Posterior vena cava (tissue), 2 donors: ENCODE data around the gene NCOA3. TPM values are rescaled to one million over a fixed set of nuclear protein-coding genes. Genes with fewer than 3 reads are reported as not detected.

ENCODE experiments used
- DNase-seq: peaks from one replicate; pipeline ENCODE4 v3.0.0-alpha.2; 2020; ENCODE audit warnings: low spot score
- intact Hi-C, 2 donors: fragments of 100-400 bp; cut with DNase I; formaldehyde crosslinking; loops; one replicate each; pipeline versions ENCODE4 v1.14.1 to v1.14.2; 2022 to 2023
- total RNA-seq, 2 donors: library from RNA; stranded (reverse); fragmentation: NEBNext Ultra II Directional; extraction: Animal tissue kit (Norgen Biotek cat#: 25700); gene quantifications; one replicate each; pipeline ENCODE4 v1.2.1, GENCODE V29; 2021
- donor health status: DM: yes; HTN: yes; CAD: no.
- donor health status: DM: yes; HTN: yes; CAD: no.

Gene NCOA3
- total RNA-seq, 2 donors from 2014 or later: 39.0 to 46.6 TPM

DNA sequence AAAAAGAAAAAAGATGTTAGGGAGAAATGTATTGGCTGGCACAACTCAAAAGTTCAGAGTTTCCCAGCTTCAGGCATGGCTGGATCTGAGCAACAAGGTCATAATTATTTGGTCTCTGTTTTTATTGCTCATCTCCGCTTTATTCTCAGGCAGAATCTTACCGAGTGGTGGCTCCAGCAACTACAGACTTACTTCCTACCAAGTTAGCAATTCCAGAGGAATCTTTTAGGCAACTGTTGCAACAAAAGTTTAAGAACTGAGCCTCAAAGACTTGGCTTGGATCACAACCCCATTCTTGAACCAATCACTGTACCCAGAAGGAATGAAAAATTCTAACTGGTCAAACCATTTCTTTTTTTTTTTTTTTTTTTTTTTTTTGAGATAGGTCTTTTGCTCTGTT is 35.5 kb upstream of the NCOA3 start:
- intact Hi-C loops: no loop called here
- DNase-seq: no peak

DNA sequence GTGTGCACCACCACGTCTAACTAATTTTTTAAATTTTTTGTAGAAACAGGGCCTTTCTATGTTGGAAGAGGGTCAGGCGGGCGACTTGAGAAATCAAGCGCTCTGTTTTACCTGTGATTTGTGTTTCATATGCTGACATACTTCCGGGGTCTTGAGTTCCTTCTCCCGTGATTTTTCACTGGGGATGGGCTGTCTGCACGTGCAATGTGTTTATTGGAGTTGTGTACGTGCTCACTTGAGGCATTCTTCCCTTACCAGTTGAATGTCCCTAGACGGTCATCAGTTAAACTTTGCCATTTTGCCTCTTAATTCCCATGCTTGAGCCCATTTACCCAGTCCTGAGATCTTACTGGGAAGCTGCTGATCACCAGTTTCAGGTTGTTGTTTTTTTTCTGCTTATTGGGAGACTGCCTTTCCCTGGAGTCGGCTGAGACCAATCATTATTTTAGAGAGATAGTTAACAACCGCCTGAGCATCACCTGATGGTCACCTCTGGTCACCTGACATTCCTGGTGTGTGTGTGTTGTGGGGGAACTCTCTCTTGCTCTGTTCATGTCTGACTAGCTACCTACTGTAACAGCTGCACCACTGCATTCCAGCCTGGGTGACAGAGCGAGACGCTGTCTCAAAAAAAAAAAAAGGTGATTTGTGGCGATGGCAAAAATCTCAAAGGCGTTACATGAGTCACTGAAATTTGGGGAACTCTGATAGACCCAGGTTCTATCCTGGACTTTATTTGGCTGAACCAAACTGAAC is 34.8 kb upstream of the NCOA3 start:
- no peak for DNase-seq
- intact Hi-C loops: no loop called here

DNA sequence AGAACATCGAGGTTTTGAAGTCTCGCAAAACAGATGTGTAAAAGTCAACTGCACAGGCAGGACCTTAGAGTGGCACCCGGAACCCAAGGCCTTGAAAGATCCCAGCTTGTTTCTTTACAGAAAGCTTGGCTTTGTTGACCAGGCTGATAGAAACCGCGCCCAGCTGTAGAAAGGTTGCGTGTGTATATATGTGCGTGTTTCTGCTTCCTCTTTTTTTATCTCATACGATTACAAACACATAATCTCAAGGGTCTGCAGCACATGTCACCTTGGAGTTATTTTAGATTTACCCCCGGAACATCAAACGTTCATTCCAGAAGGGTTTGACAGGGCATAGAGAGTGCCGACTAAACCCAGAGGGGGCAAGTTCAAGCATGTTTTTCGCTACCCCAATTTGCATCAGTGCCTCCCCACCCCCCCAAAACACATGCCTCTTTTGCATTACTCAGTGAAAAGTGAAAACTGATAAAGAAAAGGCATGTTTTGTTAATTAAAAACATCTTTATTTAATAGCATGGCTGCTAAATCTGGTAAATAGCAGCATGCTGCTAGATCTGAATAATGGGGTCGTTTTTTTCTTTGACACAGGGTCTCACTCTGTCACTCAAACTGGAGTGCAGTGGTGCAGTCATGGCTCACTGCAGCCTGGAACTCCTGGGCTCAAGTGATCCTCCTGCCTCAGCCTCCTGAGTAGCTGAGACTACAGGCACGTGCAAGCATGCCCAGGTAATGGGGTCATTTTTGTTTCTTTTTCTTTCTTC is 33.2 kb upstream of the NCOA3 start:
- DNase-seq: peak; percentile 29
- intact Hi-C loops: no loop called here

DNA sequence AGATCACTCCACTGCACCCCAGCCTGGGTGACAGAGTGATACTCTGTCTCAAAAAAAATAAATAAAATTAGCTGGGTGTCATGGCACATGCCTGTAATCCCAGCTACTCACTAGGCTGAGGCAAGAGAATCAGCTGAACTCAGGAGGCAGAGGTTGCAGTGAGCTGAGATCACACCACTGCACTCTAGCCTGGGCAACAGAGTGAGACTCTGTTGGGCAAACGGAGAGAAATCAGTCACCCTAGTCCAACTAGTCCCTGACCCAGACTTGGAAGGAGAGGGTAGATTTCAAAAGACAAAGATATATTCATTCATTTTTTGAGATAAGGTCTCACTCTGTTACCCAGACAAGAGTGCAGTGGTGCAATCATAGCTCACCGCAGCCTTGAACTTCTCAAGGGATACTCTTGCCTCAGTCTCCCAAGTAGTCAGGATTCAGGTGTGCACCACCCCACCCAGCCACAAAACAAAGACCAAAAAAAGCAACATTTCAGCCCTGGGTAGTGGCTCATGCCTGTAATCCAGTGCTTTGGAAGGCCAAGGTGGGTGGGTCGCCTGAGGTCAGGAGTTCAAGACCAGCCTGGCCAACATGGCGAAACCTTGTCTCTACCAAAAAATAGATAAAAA is 26.2 kb upstream of the NCOA3 start:
- intact Hi-C loops: no loop called here
- no peak for DNase-seq

DNA sequence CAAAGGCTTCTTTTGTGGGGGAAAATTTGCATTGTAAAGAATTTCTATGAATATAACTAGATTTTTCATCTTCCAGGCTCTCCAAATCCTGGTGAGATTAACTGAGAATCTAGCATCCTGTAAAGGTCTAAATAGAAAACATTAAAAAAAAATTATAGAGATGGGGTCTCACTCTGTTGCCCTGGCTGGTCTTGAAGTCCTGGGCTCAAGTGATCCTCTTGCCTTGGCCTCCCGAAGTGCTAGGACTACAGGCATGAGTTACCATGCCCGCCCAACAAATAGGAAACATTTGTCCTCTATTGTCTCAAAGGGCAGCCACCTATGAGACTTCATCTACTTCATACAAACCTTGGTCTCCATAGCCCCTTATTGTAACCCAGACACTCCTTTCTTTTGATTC is 25.2 kb upstream of the NCOA3 start:
- intact Hi-C loops: no loop called here
- DNase-seq: no peak

DNA sequence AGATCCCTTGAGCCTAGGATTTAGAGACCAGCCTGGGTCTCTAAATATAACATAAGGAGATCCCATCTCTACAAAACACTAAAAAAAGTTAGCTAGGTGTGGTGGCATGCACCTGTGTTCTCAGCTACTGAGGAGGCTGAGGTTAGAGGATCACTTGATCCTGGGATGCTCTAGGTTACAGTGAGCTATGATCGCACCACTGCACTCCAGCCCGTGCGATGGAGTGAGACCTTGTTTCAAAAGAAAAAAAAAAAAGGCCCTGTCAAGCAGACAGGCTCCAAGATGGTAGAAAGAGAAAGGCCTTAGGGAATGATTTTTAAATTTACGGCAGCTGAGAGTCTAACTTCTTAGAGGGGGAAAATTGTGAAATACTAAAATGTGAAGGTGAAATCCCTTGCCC is 22.6 kb upstream of the NCOA3 start:
- intact Hi-C loops: no loop called here
- DNase-seq: no peak

DNA sequence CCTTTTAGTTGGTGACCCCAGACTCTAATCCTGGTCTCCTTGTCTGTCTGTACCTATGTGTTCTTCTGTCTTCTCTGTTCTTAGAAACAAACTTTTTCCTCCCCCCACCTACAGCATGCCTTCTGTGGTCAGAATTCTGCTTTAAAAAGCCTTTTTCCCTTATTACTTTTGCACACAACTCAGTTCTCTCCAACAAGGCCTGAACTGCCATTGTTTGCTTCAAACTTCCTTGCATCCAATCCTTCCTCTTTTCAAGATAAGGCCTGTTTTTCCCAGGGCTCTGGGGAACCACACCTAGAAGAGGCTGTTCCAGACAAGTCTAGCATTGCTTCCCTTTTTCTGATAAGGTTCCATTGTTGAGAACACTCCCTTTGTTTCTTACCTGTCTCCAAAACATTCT is 22.2 kb upstream of the NCOA3 start:
- DNase-seq: no peak
- intact Hi-C loops: no loop called here

DNA sequence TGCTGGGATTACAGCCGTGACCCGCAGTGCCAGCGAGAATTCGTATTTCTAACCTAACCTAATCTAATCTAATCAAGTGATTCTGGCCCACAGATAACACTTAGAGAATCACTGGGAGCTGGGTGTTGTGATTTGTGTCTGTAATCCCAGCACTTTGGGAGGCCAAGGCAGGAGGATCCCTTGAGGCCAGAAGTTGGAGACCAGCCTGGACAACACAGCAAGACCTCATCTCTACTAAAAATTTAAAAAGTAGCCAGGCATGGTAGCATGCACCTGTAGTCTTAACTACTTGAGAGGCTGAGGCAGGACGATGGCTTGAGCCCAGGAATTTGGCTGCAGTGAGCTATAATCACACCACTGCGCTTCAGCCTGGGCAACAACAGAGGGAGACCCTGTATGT is 21.4 kb upstream of the NCOA3 start:
- DNase-seq: no peak
- intact Hi-C loops: no loop called here

DNA sequence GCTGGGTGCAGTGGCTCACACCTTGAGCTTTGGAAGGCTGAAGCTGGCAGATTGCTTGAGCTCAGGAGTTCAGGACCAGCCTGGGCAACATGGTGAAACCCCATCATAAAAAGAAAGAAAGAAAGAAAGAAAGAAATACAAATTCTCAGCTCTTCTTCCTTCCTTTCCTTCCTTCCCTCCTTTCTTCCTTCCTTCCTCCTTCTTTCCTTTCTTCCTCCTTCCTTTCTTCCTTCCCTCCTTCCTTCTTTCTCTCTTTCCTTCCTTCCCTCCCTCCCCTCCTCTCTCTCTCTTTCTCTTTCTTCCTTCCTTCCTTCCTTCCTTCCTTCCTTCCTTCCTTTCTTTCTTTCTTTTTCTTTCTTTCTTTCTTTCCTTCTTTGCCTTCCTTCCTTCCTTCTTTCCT is 21.0 kb upstream of the NCOA3 start:
- DNase-seq: no peak
- intact Hi-C loops: no loop called here

DNA sequence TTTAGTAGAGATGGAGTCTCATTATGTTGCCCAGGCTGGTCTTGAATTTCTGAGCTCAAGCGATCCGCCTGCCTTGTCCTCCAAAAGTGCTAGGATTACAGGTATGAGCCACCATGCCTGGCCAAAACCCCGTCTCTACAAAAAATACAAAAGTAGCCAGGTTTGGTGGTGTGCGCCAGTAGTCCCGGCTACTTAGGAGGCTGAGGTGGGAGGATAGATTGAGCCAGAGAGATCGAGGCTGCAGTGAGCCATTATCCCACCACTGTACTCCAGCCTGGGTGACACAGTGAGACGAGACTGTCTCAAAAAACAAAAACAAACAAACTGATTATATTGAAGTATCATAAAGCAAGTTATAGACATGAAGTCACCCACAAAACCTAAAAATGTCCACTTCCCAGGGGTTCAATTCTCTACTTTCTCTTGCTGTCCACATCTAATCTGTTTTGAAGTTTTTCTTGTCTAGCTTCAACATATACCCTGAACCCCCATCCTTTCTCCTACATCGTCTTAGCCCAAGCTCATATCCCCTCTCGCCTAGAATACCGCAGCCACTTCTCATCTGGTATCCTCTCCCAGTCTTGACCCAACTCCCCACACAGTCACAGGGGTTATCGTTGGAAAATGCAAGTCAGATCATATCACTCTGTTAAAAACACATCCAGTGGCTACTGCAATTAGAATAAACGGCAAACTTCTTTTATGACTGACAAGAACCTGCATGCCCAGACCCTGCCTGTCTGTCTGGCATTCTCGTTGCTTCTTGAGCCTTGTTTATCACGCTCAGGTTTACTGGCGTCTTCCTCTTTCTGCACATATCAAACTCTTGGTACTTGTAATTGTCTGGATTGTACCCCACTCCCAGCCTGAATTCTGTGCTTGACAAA is 20.1 kb upstream of the NCOA3 start:
- intact Hi-C loops: no loop called here
- DNase-seq: no peak

DNA sequence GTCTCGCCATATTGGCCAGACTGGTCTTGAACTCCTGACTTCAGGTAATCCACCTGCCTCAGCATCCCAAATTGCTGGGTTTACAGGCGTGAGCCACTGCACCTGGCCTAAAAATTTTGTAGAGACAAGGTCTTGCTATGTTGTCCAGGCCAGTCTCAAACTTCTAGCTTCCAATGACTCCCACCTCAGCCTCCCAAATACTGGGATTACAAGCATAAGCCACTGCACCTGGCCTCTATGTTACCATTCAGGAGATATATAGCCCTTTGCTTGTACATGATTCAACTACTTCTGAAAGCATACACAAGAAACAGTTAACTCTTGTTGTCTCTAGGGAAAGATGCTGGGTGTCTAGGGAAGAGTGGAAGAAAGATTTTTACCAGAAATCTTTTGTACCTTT is 19.0 kb upstream of the NCOA3 start:
- intact Hi-C loops: no loop called here
- DNase-seq: no peak

DNA sequence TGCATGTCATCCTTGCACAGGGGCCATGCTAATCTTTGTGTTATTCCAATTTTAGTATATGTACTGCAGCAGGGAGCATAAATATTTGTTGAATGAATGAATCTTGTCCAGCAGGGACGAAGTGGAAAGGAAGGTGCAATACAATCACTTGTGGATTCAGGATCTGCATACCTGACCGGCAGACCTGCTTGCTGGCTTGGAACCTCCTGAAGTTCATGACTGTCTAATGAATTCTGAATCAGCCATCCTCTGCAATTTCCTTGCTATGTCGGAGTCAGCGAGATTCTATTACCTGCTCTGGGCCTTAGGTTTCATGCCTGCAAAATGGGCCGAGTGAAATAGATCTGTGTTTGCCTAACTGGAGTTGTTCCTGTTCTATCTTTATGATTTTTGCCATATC is 17.4 kb upstream of the NCOA3 start:
- intact Hi-C loops: no loop called here
- DNase-seq: no peak

DNA sequence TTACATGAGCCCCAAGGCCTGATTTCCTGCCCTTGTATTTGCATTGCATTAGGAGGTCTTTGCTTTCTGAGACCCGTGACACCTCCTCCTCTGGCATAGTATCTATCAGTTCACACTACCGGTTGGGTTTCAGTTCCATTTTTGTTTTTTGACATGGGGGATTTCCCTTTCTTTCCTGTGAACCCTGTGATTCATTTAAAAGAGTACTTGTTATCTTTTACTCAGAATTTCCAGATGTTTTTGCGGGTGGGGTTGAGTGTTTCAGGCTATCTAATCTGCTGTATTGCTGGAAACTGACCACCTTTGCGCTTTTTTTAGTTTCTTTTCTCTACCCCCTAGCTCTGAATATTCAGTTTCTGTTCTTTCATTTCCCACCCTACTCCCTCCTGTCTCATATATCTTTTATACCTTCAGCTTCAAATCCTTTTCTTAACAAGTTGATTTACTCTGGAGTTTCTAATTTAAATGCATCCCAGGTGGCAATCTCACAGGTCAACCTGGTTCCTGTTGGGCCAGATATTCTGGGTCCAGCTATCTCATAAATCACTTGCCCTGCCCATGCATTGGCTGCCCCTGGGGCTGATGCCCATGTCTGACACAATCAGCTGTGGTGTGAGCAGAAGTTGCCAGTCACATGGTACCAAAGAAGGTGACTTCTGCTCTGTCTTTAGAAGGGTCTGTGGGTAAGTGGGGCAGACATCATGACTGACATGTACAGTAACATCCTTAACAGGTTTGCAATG is 14.3 kb upstream of the NCOA3 start:
- intact Hi-C loops: no loop called here
- DNase-seq: no peak

DNA sequence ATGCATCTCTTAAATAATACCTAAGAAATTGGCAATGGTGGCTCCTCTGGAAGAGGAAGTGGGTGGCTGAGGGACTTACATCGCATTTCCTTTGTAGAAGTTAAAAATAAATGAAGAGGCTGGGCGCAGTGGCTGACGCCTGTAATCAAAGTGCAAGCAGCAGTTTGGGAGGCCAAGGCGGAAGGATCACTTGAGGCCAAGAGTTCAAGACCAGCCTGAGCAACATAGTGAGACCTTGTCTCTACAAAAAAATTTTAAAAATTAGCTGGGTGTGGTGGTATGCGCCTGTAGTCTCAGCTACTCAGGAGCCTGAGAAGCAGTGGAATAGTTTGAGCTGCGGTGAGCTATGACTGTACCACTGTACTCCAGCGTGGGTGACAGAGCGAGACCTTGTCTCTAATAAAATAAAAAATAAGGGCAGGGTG is 12.2 kb upstream of the NCOA3 start:
- no peak for DNase-seq
- intact Hi-C loops: no loop called here

DNA sequence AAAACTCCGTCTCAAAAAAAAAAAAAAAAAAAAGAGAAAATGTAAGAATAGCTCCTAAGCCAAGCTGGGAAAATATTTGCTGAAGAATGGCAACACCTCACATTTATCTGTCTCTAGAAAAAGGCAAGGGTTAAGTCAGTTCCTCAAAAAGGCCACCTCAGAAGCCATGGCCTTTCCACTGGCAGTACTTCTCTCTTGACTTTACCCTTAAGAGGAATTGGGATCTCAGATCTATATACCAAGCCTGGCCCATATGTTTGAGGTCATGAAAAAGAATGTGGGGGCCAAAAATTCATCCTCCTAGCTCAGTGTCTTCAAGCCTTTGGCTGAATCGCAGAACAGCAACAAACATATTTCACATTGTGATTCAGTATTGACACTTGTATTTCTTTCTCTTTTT is 10.9 kb upstream of the NCOA3 start:
- DNase-seq: no peak
- intact Hi-C loops: no loop called here

DNA sequence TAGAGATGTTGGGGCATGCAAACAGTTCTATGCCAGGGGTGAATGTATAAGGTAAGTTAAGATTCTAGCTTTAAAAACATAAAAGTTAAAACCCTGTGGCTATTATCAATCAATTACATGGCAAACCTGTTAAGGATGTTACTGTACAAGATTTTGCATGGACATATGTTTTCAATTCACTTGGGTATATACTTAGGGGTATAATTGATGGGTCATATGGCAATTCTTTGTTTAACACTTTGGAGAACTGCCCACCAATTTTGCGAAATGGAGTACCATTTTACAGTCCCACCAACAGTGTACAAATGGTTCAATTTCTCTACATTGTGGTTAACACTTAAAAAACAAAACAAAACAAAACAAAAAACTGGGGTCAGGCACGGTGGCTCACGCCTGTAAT is 9.4 kb upstream of the NCOA3 start:
- intact Hi-C loops: no loop called here
- no peak for DNase-seq

DNA sequence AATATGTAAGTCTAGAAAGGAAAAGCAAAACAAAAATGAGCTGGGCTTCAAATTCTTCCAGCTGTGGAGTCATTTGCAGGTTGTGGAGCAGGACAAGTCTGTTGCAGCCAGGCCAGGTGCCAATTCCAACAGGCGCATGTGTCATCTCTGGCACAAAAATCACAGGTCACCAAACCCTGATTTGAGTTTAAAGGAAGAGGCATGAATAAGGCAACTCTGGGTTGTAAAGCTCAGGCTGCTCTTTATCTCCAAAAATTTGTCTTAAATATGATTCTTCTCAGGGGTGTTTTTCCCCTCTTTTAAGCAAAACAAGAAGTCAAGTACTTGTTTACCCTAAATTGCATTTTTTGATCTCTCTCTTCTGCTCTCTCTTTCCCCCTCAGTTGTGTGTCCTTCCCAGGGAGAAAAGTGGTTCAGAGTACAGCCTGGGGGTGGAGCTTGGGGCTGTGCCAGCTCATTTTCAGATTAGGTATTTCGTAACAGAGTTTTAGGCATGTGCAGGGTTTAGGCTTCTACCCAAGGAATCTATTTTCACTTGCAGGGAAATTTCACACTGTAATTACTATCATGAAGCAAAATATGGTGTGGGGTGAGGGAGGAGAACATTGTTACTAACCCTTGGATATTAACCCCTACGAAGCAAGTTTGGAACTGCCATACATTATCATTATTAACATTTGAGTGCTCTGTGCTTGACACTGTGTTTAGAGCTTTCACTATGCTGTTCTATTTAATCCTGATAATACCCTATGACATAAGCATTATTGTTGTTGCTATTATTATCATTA is 8.3 kb upstream of the NCOA3 start:
- peak; percentile 93 for DNase-seq
- intact Hi-C loops: no loop called here

DNA sequence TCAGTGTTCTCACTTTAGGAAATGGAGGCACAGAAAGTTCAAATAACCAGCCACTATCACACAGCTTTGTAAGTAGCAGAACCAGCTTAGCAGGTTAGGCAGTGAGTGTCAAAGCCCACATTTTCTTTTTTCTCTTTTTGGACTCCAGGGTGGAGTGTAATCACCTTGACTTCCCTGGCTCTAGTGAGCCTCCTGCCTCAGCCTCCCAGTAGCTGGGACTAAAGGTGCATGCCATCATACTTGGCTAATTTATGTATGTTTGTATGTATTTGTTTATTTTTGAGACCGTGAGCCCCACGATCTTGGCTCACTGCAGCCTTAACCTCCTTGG is 7.8 kb upstream of the NCOA3 start:
- no peak for DNase-seq
- intact Hi-C loops: no loop called here
